Globus pallidus (tissue), 1 donor: Measurements from ENCODE around the gene LRRC8B.
"Not testable (repeated sequence)": the region's sequence is repeated elsewhere in the genome, so short reads cannot be mapped to it uniquely, and the experiment has no call there.

ENCODE experiments used
- DNase-seq: peaks from one replicate; pipeline ENCODE4 v3.0.0-alpha.2; 2015; ENCODE audit warnings: low spot score

Gene LRRC8B

DNA sequence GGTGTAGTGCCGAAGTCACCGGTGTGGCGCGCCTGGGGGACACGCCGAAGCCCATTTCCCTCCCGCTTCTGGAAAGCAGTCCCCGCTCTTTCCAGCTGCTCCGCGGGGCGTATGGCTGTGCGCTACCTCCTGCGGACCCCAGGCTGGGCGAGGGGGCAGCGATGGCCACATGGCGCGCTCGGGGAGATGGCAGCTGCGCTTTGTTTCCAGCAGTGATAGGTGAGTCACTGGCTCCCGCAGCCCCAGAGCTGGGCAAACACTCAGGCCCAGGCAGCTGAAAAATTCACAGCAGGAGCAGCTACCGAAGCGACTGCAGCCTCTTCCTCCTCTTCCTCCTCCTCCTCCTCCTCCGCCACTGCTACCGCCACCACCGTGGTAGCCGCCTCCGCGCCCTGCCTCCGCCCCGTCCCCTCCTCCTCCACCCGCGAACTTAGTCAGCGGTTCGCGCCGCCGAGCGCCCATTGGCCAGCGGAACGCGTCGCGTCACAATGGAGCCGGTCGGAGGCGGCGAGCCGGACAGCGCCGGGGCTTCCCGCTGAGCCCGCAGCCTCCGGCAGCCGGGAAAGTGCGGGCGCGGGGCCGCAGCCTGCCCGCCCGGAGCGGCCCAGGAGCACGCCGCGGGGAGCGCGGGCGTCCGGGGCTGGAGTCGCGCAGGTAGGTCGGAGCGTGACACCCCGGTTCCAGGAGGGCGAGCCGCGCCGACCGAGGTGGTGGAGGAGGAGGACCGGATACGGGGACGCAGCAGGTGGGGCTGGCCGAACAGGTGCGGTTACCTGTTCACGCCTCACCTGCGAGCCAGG lies at the start of gene LRRC8B:
TSS of gene LRRC8B (plus strand) at position 461 of the 800 bp plus-strand sequence. CDS start 57,822 bp downstream, outside the sequence.
- peak; percentile 92 for DNase-seq

GRCh38 chr1:89475269-89475668 lies 49.4 kb upstream of the LRRC8B start:
- no peak for DNase-seq

GRCh38 chr1:89476072-89476471 lies 48.6 kb upstream of the LRRC8B start:
- DNase-seq = no peak

- peak; percentile 87 for DNase-seq
Measured at GRCh38 chr1:89483010-89483756, 41.4 kb upstream of the LRRC8B start.

DNA sequence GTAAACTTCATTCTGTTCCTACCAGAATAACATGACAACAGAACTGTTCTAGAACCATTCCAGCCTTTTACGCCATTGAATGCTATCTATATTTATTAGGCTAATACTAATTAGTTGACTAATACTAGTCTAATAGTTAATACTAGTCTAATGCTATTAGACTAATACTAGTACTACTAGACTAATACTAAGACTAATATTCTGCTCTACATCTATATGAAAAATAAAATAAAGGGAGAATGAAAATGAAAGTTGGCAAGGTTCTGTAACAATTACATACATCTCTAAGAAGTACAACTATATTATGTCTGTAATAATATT lies 40.9 kb upstream of the LRRC8B start:
- DNase-seq = no peak

DNA sequence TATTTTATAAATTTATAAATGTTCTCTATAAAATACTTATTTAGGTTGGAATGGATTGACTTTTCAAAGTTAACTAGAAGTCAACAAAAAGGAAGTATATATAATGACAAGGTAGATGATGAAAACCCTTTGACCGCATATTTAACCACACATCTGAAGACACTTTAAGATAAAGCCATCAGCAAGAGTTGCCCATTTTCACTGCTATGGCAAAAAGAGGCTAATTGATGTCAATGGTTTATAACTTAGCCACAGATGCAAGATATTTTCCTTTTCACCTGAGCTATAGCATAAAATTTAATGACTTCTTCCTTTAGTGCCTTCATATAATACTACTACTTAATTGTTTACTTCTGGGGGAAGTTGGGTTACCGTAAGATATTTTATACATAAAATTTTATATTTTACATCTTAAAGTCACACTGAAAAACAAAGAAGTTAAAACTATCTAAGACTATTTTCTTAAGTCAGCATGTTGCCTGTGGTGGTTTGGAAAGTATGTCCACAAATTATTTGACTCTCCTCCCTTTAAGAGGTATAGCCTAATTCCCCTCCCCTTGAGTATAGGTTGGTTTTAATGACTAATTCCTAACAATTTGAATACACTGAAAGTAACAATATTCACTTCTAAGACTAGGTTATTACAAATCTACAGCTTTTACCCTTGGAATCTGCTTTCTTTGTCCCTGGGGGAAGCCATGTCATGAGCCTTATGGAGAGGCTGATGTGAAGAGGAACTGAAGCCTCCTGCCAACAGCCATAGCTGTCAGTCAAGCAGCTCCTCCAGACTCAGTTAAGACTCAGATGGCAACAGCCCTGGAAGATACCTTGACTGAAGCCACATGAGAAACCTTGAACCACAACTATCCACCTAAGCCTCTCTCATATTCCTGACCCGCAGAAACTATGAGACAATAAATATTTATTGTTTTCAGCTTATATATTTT lies 40.3 kb upstream of the LRRC8B start:
- no peak for DNase-seq

- no peak for DNase-seq
Measured at GRCh38 chr1:89487972-89488371, 36.7 kb upstream of the LRRC8B start.

GRCh38 chr1:89489047-89489729 lies 35.4 kb upstream of the LRRC8B start:
- DNase-seq = no peak

DNA sequence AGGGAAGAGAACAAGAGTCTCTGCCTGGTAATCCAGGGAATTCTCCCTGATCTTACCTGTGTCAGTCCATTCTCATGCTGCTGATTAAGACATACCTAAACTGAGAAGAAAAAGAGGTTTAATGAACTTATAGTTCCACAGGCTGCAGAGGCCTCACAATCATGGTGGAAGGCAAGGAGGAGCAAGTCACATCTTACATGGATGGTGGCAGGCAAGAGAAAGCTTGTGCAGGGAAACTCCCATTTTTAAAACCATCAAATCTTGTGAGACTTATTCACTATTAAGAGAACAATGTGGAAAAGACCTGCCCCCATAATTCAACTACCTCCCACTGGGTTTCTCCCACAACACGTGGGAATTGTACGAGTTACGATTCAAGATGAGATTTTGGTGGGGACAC lies 34.2 kb upstream of the LRRC8B start:
- DNase-seq = no peak

- no peak for DNase-seq
Measured at GRCh38 chr1:89499320-89499719, 25.3 kb upstream of the LRRC8B start.

DNA sequence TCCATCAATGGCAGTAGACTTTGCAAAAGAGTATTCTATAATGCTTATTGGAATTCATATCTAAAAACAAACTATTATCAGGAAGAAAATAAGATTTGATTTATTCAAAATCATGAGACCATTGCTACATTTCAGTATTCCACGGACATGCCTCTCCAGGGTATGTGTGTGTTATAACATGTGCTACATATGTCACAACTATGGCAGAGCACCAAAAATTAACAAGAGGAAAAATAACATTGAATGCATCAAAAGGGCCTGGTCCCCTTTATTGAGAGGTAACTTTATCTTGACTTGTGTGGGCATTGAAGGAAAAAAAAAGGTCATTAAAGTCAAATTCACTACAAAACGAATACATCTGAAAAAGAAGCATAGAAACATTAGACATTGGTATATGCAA lies 22.6 kb upstream of the LRRC8B start:
- no peak for DNase-seq

DNA sequence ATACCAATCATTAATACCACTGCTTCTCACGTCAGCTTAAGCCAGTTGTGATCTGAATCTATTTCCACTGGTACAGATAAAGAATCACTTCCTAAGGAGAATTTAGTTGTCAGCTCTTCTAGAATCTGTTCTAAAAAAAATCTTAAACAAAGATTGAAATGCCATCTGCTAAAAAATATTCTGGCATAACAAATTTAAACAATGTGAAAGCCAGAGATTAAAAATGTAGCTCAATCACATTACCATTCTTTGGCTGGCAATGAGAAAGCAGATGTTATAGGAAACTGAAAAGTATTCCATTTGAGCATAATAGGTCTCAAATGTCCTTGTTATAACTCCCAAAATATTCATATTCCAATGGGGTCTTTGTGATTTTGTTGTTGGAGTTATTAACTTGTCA lies 21.7 kb upstream of the LRRC8B start:
- DNase-seq = no peak

DNA sequence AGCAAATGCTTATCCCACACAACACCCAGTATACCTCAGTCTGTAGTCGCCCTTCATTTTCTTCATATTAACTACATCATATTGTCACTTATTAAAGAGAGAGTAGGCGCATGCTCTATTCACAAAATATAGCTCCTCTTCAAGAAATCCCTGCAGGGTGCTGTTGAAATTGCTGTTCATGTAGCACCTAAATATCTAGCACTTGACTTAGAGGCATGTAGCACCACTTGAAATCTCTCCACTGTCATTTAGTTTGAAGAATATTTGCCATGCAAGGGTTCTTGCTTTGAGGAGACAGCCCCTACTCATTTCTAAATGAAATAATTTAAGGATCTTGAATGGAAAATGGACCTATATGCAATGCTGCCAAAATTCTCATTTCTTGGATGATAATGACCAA lies 20.9 kb upstream of the LRRC8B start:
- DNase-seq = no peak

DNA sequence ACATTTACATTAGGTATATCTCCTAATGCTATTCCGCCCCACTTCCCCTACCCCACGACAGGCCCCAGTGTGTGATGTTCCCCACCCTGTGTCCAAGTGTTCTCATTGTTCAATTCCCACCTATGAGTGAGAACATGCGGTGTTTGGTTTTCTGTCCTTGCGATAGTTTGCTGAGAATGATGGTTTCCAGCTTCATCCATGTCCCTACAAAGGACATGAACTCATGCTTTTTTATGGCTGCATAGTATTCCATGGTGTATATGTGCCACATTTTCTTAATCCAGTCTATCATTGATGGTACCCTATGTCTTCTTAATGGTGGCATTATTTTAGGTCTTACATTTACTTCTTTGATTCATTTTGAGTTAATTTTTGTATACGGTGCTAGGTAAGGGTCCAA lies 14.6 kb upstream of the LRRC8B start:
- not testable (repeated sequence) for DNase-seq

- DNase-seq = no peak
Measured at GRCh38 chr1:89512996-89513720, 11.5 kb upstream of the LRRC8B start.

DNA sequence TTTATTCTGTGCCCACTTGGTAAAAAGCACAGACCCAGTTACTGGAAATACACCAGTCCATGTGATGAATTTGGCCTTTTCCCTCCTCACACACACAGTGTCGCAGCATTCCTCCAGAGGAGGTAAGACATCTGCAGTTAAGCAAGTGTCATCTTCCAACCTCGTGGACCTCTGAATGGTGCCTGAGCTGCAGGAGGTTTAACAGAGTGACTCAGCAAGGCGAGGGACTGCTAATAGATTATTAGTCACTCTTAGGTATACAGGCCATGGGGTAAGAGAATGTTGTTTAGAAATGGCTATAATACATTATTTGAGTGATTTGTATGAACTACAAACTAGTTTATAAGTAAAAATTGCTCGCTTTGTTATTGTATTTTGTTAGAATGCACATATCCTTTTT lies 8.6 kb upstream of the LRRC8B start:
- no peak for DNase-seq

DNA sequence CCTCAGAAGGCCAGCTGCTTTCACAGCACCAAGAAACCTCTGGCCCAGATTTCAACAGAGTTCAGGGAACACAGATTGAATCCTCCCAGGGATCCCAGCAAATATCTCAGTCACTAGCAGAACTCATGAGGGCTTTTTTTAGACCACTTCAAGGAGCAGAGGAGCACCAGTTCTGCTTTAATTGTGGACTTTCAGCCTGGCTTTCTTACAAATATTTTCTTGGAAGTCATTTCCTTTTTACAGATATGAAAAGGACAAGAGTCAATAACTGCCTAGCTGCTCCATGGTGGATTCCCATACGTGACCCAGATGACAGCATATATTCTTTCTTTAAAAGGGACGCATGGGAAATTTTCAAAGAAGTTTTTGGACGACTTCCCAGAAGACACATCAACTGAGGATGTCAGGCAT lies 6.4 kb upstream of the LRRC8B start:
- no peak for DNase-seq

DNA sequence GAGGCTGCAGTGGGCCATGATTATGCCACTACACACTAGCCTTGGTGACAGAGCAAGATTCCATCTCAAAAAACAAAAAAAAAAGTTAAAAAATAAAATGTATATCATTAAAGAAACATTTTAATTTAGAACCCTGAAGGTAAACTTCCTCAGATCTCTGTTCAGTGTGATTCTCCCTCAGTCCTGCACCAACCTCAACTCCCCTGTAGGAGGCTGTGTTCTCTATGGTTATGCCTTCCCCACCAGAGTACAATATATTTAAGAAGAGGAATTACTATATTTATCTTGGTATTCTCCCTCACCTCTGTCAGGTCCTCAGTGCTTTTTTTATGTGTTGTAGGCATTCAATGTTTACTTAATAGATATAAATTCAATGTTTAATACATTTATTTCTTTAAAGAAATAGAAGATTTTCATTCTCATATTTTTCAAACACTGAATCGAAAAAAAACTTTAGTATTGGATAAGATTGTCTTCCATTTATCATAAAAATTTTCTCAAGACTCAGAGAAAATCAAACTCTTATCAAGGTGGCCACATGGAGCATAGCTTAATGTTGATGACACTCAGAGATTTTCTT lies 4.8 kb upstream of the LRRC8B start:
- no peak for DNase-seq

- DNase-seq = not testable (repeated sequence)
Measured at GRCh38 chr1:89521977-89522376, 2.7 kb upstream of the LRRC8B start.

- peak; percentile 50 for DNase-seq
Measured at GRCh38 chr1:89523572-89524368, 859 bp upstream of the LRRC8B start.
